Measurements from ENCODE around the gene KLHL13.

- TF ChIP-seq POLR2A (IDR thresholded peaks at IDR 0.05): no peak
- no peak for TF ChIP-seq CTCF (IDR thresholded peaks at IDR 0.05)
Measured at GRCh38 chrX:117910216-117910615, 206.4 kb downstream of the KLHL13 start.

Measured in right lobe of liver (tissue), 4 donors.